HG02840 (cell line): Measurements from ENCODE around the gene TEX47.

ENCODE experiments used
- ATAC-seq: cut with Tn5 transposase; IDR thresholded peaks from one replicate; pipeline ENCODE4 v1.9.1; 2021; ENCODE audit warnings: mild to moderate bottlenecking, moderate library complexity, moderate number of reproducible peaks; ENCODE audit not compliant: unreplicated experiment, low FRiP score

The TEX47 gene

GRCh38 chr7:88795553-88795952, at the start of gene TEX47:
Gene TEX47, minus strand, starts transcription at chr7:88795737. Its CDS starts 795 bp downstream, at chr7:88794942.
- ATAC-seq = no peak

DNA sequence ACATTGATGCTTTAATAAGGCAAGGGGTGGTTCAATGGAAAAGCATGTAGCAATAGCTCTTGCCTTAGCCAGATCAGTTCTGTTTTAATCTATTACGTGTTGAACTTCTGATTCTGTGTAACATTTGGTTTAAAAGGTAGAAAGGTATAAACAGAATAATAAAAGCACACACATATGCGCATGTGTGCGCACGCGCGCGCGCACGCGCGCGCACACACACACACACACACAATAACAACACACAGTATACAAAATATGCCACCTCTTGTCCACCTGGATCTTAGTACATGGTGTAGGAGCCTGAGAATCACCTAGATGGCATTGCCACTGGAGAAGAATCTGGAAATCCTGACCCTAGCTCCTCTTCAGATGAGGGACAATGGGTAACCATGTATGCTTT, 49.6 kb upstream of the TEX47 start:
- no peak for ATAC-seq

GRCh38 chr7:88842201-88842600, 46.7 kb upstream of the TEX47 start:
- ATAC-seq = no peak

- ATAC-seq = peak; percentile 79
Observed at GRCh38 chr7:88835147-88835728, 39.7 kb upstream of the TEX47 start.

GRCh38 chr7:88826222-88826621, 30.7 kb upstream of the TEX47 start:
- no peak for ATAC-seq

DNA sequence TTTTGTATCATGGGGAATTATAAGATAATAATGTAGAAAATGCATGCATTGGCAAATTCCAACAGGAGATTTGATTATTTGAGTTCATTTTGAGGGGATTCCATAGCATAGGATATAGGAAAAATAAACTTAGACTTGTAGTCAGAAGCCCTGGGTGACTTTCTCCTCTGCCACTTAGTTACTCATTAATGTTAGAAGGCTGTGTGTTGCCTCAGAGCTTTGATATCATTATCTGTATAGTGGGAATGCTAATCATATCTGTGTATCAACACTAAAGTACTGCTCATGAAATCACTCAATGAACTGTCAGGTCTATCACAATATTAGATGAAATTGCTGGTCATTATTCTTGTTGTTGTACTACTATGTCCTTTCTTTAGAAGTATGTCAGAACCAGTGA, 23.0 kb upstream of the TEX47 start:
- ATAC-seq = no peak

- ATAC-seq = no peak
Observed at GRCh38 chr7:88806280-88807037, 10.9 kb upstream of the TEX47 start.

- no peak for ATAC-seq
Observed at GRCh38 chr7:88801046-88801445, 5.5 kb upstream of the TEX47 start.

DNA sequence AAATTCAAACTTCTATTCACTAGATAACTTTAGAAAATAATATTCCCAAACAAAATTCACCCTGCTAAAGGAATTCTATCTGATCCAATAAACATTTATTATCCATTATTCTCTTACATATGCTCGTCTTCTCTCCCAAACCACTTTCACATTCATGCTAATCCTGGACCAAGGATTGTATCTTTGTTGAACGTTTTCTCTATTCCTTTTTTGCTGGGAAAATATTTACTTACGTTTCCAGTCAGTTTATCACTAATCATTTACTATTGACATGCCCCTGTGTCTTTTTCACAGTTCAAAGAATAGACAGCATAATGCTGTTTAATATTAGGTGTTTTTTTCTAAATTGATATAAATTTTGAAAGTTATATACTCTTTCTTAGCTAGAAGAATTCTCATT, 3.2 kb downstream of the TEX47 start:
- no peak for ATAC-seq

DNA sequence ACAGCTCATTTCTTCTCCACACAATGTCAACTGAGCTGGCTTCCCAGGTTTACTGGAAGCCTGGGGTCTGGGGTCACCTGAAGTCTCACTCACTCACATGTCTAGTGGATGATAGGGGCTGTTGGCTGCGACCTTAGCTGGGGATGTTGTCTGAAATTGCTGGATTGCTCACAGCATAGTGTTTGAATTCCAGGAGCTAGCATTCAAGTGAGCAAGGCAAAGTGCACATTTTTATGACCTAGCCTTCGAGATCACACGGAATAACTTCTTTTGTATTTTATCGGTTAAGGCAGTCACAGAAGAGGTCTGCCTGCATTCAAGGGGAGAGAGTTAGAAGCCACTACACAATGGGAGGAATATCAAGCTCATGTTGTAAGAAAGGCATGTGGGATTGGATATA, 3.6 kb downstream of the TEX47 start:
- ATAC-seq = no peak

- ATAC-seq = no peak
Observed at GRCh38 chr7:88789480-88790064, 6.0 kb downstream of the TEX47 start.

DNA sequence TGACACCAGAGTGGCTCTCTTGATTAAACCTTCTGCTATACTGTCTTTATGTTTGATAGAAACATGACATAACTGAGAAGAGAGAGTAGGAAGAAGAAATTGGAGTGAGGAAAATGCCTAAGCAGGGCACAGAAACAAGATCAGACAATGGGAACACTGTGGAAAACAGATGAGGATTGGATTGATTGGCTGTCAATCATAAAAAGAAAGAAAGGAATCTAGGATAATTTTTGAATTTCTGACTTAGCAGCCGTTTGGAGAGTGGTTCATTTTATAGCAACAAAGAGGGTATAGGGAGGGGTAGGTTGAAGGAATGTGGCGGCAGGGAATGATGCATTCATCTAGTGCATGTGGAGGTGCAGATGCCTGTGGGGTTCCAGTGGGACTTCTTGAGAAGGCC, 7.8 kb downstream of the TEX47 start:
- no peak for ATAC-seq

DNA sequence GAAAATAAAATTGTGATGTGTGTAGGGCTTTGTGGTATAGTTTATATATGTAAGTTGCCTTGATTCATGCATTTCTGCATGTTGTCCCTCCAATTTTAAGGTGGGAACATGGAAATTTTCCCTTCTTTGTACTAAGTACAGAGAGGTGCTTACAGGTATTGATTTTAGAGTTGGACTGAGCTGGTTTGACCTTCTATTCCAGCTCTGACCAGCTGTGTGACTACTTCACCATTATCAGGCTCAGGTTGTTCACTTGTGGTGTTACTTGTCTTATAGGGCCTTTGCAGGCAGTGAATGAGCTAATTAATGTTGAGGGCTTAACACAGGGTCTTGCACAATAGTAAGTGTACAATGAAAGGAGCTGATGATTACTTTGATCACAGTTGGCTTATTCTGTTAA, 19.7 kb downstream of the TEX47 start:
- ATAC-seq = no peak

DNA sequence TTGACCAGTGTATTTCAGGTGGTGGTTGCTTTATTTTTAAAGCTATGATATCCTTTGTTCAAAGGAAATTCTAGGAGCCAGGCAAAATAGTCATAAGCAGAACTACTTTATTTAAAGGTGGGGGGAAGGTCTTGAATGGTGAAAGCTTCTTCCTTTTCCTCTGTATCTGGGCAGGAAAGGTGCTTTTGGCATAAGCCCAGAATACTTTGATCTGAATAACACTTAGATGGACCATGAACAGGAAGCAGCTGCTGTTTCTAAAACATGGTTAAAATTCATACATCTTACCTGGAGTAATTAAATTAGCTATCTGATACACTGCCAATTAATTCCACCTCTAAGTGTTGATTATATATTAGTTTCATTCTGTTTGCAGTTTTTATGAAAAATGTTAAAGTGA, 22.8 kb downstream of the TEX47 start:
- ATAC-seq = no peak

DNA sequence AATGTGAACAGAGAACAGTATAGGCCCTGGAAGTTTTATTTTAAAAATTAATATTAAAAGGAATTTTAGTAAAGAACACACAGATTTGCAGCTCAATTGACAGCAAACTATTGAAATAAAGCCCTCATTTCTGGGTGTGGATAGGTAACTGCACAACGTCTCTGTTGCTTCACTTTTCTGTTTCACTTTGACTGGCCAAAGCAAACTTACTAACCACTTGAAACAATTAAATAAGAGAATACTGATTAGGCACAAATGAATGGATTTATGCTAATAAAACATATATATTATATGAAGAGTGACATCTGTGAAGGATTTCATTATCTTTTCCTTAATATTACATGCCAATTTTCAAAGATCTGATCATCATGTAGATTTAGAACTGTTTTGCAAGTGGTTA, 24.1 kb downstream of the TEX47 start:
- no peak for ATAC-seq

DNA sequence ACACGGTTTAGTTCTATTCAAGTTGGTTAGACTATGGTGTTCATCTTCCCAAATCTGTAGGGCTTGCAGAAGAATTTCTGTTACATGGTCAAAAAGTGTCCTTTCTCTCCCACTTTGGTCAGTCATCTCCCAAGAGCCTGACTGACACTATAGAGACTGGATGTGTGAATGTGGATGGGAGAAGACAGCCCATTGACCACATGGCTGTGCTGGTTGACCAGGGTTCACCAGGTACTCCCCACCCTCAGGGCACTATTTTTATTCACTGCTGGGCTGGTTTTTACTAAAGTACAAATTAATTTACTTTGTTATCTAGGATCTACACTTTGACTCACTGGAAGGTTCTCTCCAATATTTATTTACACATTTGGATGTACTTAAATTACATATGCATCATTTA, 33.8 kb downstream of the TEX47 start:
- ATAC-seq = no peak

DNA sequence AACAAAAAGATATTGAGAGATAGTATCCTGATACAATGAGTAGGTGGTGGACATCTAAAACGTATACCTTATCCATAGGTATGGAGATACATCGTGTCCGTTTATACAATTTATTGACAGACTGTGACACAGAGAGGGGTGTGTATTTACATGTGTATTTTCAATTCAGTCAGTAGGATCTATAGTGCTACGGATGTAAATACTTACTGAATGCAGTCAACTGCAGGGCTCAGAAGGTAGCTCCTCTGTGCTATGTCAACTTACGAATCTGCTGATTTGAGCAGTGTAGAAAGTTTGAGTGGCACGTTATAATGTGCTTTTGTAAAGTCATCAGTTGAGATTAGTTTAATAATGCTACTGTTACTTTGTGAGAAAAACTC, 35.4 kb downstream of the TEX47 start:
- no peak for ATAC-seq

GRCh38 chr7:88759230-88760135, 36.1 kb downstream of the TEX47 start, which contains the start of gene ZNF804B:
Gene ZNF804B, plus strand, starts transcription at chr7:88759700. Its CDS starts 277 bp downstream, at chr7:88759977.
- no peak for ATAC-seq

GRCh38 chr7:88758381-88759229, 36.9 kb downstream of the TEX47 start:
- ATAC-seq = no peak

DNA sequence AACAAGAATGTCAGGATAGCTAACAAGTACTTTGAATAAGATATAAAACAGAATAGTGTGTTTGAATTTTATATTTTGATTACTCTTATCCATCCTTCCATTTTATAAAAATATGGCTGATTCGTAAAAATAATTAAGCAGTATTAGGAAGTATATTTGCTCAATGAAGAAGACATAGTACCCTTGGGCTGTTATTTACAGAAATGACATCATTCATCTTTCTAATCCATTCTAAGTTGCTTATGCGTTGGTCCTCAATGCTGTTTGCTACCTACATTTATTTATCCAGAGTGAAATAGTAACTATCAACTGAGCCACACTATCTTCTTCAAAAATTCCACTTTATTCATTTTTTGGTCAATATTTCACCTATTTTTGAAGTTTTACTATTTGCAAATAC, 38.2 kb downstream of the TEX47 start:
- no peak for ATAC-seq
